Esophagus squamous epithelium (tissue), 4 donors: Measurements from ENCODE around the gene C2CD4C.

Experiments used
- POLR2A ChIP-seq, 4 donors: fragments of 450-650 bp; IDR thresholded peaks; one replicate each; pipeline ENCODE4 v1.6.1; 2017; ENCODE audit warnings: antibody characterized with exemption in 4 of 4, mild to moderate bottlenecking in 4 of 4, moderate library complexity in 3 of 4
- TF ChIP-seq, protein P1 (sequence below), 6 experiments: fragments of 450-650 bp in 4 of 6; fragments of 200-600 bp in 2 of 6; sonication (generic) in 2 of 6; IDR thresholded peaks; one replicate each; pipeline ENCODE4 v1.5.1; 2016 to 2019; ENCODE audit warnings: antibody characterized with exemption in 6 of 6, mild to moderate bottlenecking in 4 of 6, moderate library complexity in 4 of 6

DNA sequence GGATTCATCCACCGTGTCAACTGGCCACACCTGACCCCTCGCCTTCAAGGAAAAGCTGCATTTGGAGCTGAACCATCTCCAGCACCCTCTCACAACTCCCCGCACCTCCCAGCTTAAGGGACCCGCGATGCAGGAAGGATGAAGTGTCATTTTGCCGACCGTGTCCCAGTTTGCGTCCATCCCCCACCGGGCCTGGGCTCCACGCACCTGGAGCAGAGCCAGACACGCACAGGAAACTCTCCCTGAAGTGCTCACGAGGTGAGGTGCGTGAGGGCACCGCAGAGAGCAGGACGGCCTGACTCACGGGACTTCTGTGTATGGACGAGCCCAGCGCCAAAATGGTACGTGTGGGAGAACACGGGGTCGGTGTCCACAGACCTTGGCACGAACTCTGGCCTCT is 44.7 kb upstream of the C2CD4C start:
- TF ChIP-seq, protein P1, sequence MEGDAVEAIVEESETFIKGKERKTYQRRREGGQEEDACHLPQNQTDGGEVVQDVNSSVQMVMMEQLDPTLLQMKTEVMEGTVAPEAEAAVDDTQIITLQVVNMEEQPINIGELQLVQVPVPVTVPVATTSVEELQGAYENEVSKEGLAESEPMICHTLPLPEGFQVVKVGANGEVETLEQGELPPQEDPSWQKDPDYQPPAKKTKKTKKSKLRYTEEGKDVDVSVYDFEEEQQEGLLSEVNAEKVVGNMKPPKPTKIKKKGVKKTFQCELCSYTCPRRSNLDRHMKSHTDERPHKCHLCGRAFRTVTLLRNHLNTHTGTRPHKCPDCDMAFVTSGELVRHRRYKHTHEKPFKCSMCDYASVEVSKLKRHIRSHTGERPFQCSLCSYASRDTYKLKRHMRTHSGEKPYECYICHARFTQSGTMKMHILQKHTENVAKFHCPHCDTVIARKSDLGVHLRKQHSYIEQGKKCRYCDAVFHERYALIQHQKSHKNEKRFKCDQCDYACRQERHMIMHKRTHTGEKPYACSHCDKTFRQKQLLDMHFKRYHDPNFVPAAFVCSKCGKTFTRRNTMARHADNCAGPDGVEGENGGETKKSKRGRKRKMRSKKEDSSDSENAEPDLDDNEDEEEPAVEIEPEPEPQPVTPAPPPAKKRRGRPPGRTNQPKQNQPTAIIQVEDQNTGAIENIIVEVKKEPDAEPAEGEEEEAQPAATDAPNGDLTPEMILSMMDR (IDR thresholded peaks at IDR 0.05), result no peak
- no peak for TF ChIP-seq POLR2A (IDR thresholded peaks at IDR 0.05)
